ENCODE measurements around the gene LBX1. TPM values are rescaled to one million over a fixed set of nuclear protein-coding genes. Genes with fewer than 3 reads are reported as not detected.

Gene LBX1
- total and polyA plus RNA-seq, 2 of the 4 experiments (the other 2 are of a cell fraction): not detected

- in situ Hi-C loops (cut with MboI; ENCODE audit: low sequenced_read_pairs) (no loop called here), dilution Hi-C loops (cut with HindIII; ENCODE audit: low sequenced_read_pairs, unreplicated experiment) (no loop called here), intact Hi-C loops (cut with micrococcal nuclease) (no loop called here)
- Histone ChIP-seq H3K9me1 (ENCODE audit: insufficient read depth, low read length) (no peaks in the 10 kb centered on the region), H3K9me3 (ENCODE audit: control insufficient read depth, insufficient read depth, low read length) (peaks cover 5% of the 10 kb centered on the region), H3K27me3 (ENCODE audit: control insufficient read depth, insufficient read depth, low read length) (peaks cover 52% of the 10 kb centered on the region), H2AK9ac (replicated peaks; ENCODE audit: low read depth, low read length, poor library complexity) (no peak overlapping the region), H4K5ac (ENCODE audit: low read depth, low read length) (no peak overlapping the region), H3K4me1 (ENCODE audit: control insufficient read depth, insufficient read depth, low read length) (no peaks in the 10 kb centered on the region), H3K56ac (ENCODE audit: extremely low read depth, insufficient read depth, low read length) (no peak overlapping the region), H2BK5ac (ENCODE audit: low read depth, low read length, poor library complexity, severe bottlenecking) (no peak overlapping the region), H2BK20ac (ENCODE audit: low read depth, low read length) (no peak overlapping the region), H2BK120ac (ENCODE audit: low read depth, low read length) (no peak overlapping the region), H3K4me3 (ENCODE audit: insufficient read depth, low read depth, low read length) (no peak overlapping the region), H3K4ac (ENCODE audit: low read depth, low read length) (no peak overlapping the region), H3K36me3 (ENCODE audit: control insufficient read depth, insufficient read depth, low read length) (no peaks in the 10 kb centered on the region), H4K8ac (ENCODE audit: low read depth in 2 of 2, low read length in 2 of 2) (no peak overlapping the region), H3K79me1 (ENCODE audit: low read depth in 1 of 2, low read length in 2 of 2) (no peaks in the 10 kb centered on the region), H3K4me2 (ENCODE audit: low read depth, low read length) (no peak overlapping the region), H3K14ac (replicated peaks; ENCODE audit: low read depth, low read length) (no peak overlapping the region), H2BK15ac (ENCODE audit: low read depth, low read length) (no peak overlapping the region), H4K20me1 (ENCODE audit: insufficient read depth, low read length) (no peaks in the 10 kb centered on the region; the same call in 1 of the 2 replicates), H3K9ac (ENCODE audit: low read depth, low read length) (no peak overlapping the region), H4K91ac (ENCODE audit: insufficient read depth, low read depth, low read length) (no peak overlapping the region), H3K23ac (ENCODE audit: low read depth, low read length) (no peak overlapping the region), H3K27ac (ENCODE audit: insufficient read depth, low read length) (no peak overlapping the region), H2AK5ac (ENCODE audit: low read depth, low read length) (no peak overlapping the region), H3K18ac (ENCODE audit: low read depth, low read length) (no peak overlapping the region), H2AFZ (replicated peaks; ENCODE audit: low read length, poor library complexity) (no peak overlapping the region)
- no TSS peak for BruUV-seq (replicated peaks)
- ATAC-seq (ENCODE audit: low read depth) (no peak), DNase-seq (no peak)
- POLR2A ChIA-PET (ENCODE audit: unreplicated experiment): no interaction called here
- WGBS, 2 experiments (ENCODE audit: extremely low coverage in 2 of 2, insufficient read length in 1 of 2): 40% methylated on average over 5 of the region's 21 CpGs; no CpG with 5 or more reads in 1 of the 2 experiments
- CTCF ChIA-PET: no interaction called here
- TF ChIP-seq CHD1 (IDR thresholded peaks at IDR 0.05; ENCODE audit: low read depth, low read length): no peak
- TF ChIP-seq ELK1 (IDR thresholded peaks at IDR 0.05; ENCODE audit: borderline replicate concordance, low read depth, low read length): no peak
These were observed 31.7 kb upstream of the LBX1 start for GRCh38 chr10:101260764-101261481.

Data from IMR-90 (cell line).